Astrocyte of the cerebellum (primary cell): ENCODE measurements around the gene EEF1A2.

ENCODE experiments used
- DNase-seq: peaks from one replicate; pipeline ENCODE4 v3.0.0-alpha.2; 2011; ENCODE audit warnings: low read depth
- H3K4me3 ChIP-seq: 2 replicates; pipeline ENCODE4 v1.5.1; 2011; ENCODE audit warnings: mild to moderate bottlenecking, low read depth, low read length, moderate library complexity
- in situ Hi-C: cut with HindIII; loops from 2 replicates; pipeline ENCODE4 v1.10.0; 2017; ENCODE audit warnings: low sequenced_read_pairs
- TF ChIP-seq, protein P1 (sequence below): IDR thresholded peaks from 2 replicates; pipeline ENCODE4 v1.5.1; 2012; ENCODE audit warnings: low read length, low read depth, moderate library complexity, mild to moderate bottlenecking; ENCODE audit errors: missing control alignments

EEF1A2 gene

DNA sequence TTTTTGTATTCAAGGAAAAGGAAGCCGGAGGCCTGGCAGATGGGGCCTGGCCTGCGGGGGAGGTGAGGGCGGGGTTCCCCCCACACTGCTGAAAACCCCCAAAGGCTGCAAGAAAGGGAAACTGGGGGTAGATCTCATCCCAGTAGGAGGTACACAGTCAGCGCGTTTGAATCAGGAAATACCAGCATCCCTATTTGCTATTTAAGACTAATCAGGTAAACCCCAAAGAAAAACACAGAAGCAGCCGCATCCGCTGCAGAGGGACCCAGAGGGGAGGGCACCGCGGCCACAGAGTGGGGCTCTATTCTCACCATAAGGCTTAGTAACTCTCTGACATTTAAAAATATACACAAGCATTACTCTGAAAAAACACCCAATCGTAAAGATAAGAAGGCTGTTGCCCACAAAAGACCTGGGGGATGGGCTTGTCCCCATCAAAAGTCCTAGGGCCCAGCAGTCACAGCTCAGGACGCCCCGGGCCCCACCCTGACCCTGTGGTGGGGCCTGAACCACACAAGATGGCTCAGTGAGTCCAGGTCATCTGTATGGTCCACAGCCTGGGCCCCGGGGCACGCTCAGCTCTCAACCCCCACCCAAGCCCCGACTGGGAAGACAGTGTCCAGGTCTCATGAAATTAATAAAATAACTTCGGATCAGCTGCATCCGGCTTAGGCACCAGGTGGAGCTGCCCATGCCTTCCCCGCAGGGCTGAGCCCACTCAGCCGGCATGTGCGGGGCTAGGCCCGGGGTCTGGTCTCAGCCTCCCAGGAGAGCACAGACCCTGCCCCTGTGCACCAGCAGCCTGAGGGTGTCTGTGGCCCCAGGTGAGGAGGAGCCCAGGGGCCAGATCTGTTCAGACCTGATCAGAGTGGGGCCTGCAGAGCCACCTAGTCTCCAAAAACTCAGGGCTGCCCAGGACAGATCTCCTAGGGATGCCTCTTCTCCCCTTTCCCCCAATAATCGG is 57.5 kb downstream of the EEF1A2 start:
- in situ Hi-C loops, result no loop called here
- no peak overlapping the region for H3K4me3 ChIP-seq
- TF ChIP-seq, protein P1, sequence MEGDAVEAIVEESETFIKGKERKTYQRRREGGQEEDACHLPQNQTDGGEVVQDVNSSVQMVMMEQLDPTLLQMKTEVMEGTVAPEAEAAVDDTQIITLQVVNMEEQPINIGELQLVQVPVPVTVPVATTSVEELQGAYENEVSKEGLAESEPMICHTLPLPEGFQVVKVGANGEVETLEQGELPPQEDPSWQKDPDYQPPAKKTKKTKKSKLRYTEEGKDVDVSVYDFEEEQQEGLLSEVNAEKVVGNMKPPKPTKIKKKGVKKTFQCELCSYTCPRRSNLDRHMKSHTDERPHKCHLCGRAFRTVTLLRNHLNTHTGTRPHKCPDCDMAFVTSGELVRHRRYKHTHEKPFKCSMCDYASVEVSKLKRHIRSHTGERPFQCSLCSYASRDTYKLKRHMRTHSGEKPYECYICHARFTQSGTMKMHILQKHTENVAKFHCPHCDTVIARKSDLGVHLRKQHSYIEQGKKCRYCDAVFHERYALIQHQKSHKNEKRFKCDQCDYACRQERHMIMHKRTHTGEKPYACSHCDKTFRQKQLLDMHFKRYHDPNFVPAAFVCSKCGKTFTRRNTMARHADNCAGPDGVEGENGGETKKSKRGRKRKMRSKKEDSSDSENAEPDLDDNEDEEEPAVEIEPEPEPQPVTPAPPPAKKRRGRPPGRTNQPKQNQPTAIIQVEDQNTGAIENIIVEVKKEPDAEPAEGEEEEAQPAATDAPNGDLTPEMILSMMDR, result no peak
- DNase-seq, result no peak

DNA sequence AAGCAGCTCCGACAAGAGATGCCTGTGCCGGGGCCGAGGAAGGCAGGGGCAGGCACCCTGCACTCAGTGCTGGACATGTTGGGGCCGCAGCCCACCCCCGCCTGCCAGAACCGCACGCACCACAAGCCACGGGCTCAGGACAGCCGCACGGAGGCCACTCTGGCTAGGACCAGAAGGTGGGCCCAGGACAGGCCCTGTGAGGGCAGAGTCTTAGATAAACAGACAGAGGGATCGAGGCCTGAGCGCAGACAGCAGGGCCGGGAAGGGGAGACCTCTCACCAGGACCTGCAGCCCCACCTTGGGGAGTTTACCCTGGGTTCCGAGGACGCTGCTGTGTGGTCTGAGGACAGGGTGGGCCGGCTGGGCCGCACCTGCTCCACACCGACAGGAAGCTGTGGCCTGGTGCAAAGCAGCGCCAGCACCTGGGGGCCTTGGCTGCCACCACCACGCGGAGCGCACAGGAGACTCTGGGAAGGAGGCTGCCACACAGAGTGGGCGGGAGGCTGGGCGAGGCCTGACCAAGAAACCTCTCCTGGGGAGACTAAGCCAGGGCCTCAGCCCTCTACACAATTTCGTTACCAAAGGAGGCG is 58.4 kb downstream of the EEF1A2 start:
- no peak for DNase-seq
- TF ChIP-seq, protein P1, result no peak
- no peak overlapping the region for H3K4me3 ChIP-seq
- in situ Hi-C loops, result no loop called here

DNA sequence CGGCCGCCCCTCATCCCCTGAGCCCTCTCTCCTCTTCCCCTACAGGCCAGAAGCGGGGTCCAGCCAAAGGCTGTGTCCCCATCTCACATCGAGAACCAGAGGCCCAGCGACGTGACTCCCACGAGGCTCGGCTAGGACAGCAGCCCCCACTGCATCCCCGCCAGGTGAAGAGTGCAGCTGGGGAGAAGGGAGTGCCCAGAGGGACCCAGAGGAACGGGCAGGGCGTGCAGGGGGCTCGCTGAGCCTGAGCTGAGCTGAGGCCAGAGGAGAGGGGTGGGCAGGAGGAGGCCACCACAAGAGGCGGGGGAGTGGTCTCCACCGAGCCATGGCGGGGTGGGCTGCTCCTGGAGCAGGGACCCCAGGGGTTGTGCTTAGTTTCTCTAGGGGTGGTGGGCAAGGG is 59.0 kb downstream of the EEF1A2 start:
- H3K4me3 ChIP-seq, result no peak overlapping the region
- DNase-seq, result no peak
- in situ Hi-C loops, result no loop called here
- TF ChIP-seq, protein P1, result no peak

DNA sequence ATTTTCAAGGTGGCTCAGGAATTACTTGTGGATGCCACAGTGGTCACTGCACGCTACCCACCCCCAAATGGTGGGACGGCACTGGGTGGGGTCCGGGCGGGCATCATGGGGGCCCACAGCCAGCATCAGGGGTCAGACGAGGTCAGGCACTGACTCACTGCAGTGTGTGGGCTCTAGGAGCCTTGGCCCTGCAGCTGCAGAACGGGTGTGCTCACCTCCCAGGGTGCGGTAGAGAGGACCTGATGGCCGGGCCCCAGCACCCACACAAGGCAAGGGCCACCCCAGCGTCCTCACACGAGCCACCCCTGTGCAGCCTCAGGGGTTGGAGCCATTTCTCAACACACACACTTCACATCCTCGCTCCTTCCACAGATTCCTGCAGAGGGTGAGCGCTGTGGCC is 60.8 kb downstream of the EEF1A2 start:
- H3K4me3 ChIP-seq, result no peak overlapping the region
- no peak for DNase-seq
- TF ChIP-seq, protein P1, result no peak
- in situ Hi-C loops, result no loop called here
